SHP77 treated with DMSO at 0.1 percent for 48 hours (cell line): Measurements from ENCODE around the gene DCAF4.

Experiments used
- DNase-seq: peaks from one replicate; lab custom pipeline; 2025; lab: John Stamatoyannopoulos, UW

DCAF4 gene

GRCh38 chr14:72894623-72895378, 31.5 kb upstream of the DCAF4 start:
- no peak for DNase-seq

GRCh38 chr14:72898448-72898847, 27.8 kb upstream of the DCAF4 start:
- no peak for DNase-seq

GRCh38 chr14:72901361-72901760, 24.9 kb upstream of the DCAF4 start:
- DNase-seq = no peak

- no peak for DNase-seq
These were observed 23.3 kb upstream of the DCAF4 start for GRCh38 chr14:72902801-72903530.

GRCh38 chr14:72903716-72904115, 22.5 kb upstream of the DCAF4 start:
- DNase-seq = no peak

GRCh38 chr14:72904218-72904617, 22.0 kb upstream of the DCAF4 start:
- no peak for DNase-seq

- peak; percentile 27 for DNase-seq
These were observed 21.3 kb upstream of the DCAF4 start for GRCh38 chr14:72904840-72905561.

GRCh38 chr14:72906316-72906715, 19.9 kb upstream of the DCAF4 start:
- DNase-seq = no peak

GRCh38 chr14:72906879-72907278, 19.4 kb upstream of the DCAF4 start:
- no peak for DNase-seq

- DNase-seq = no peak
These were observed 18.4 kb upstream of the DCAF4 start for GRCh38 chr14:72907886-72908285.

GRCh38 chr14:72909163-72909562, 17.1 kb upstream of the DCAF4 start:
- DNase-seq = no peak

GRCh38 chr14:72913809-72914208, 12.5 kb upstream of the DCAF4 start:
- no peak for DNase-seq

- no peak for DNase-seq
These were observed 10.1 kb upstream of the DCAF4 start for GRCh38 chr14:72916174-72916573.

GRCh38 chr14:72917094-72917802, 9.0 kb upstream of the DCAF4 start:
- DNase-seq = no peak

- no peak for DNase-seq
These were observed 6.3 kb upstream of the DCAF4 start for GRCh38 chr14:72920008-72920407.

- DNase-seq = no peak
These were observed 4.9 kb upstream of the DCAF4 start for GRCh38 chr14:72921396-72921795.

GRCh38 chr14:72924337-72924736, 1.9 kb upstream of the DCAF4 start:
- DNase-seq = peak; percentile 13

GRCh38 chr14:72925171-72925759, 999 bp upstream of the DCAF4 start:
- DNase-seq = no peak

GRCh38 chr14:72925815-72926291, 411 bp upstream of the DCAF4 start:
- no peak for DNase-seq

GRCh38 chr14:72928872-72929271, 2.6 kb downstream of the DCAF4 start:
- DNase-seq = no peak

- DNase-seq = no peak
These were observed 3.2 kb downstream of the DCAF4 start for GRCh38 chr14:72929316-72930080.
